HEK293T (cell line): ENCODE measurements around the gene TOMM40L.
"Not testable (repeated sequence)": the region's sequence is repeated elsewhere in the genome, so short reads cannot be mapped to it uniquely, and the experiment has no call there.

Experiments used
- CTCF ChIA-PET: fragments of 350-600 bp; formaldehyde crosslinking; extraction: SDS; loops from one replicate; lab custom pipeline; 2021; ENCODE audit warnings: antibody characterized with exemption, inconsistent platforms; lab: Yijun Ruan, JAX
- POLR2A ChIA-PET: fragments of 350-600 bp; formaldehyde crosslinking; extraction: SDS; loops from one replicate; lab custom pipeline; 2020; ENCODE audit warnings: antibody characterized with exemption, inconsistent platforms; lab: Yijun Ruan, JAX
- DNase-seq: peaks from one replicate; pipeline ENCODE4 v3.0.0; 2012; ENCODE audit warnings: mixed read lengths; ENCODE audit errors: extremely low spot score
- ARNT ChIP-seq: fragments of 450-650 bp; IDR thresholded peaks from 2 replicates; pipeline ENCODE4 v1.6.1; 2017; ENCODE audit warnings: mild to moderate bottlenecking
- BHLHE40 ChIP-seq: fragments of 450-650 bp; IDR thresholded peaks from 2 replicates; pipeline ENCODE4 v1.6.1; 2016; ENCODE audit warnings: mild to moderate bottlenecking, moderate library complexity, borderline replicate concordance
- CTBP1 ChIP-seq: fragments of 450-650 bp; IDR thresholded peaks from 2 replicates; pipeline ENCODE4 v1.6.1; 2016; ENCODE audit warnings: borderline replicate concordance
- ELF4 ChIP-seq: fragments of 450-650 bp; IDR thresholded peaks from 2 replicates; pipeline ENCODE4 v1.6.1; 2017; ENCODE audit warnings: antibody characterized with exemption
- FOXA1 ChIP-seq: fragments of 450-650 bp; IDR thresholded peaks from 2 replicates; pipeline ENCODE4 v1.6.1; 2016; ENCODE audit warnings: mild to moderate bottlenecking
- FOXK2 ChIP-seq: fragments of 450-650 bp; IDR thresholded peaks from 2 replicates; pipeline ENCODE4 v1.6.1; 2016; ENCODE audit warnings: mild to moderate bottlenecking
- FOXM1 ChIP-seq: fragments of 450-650 bp; IDR thresholded peaks from 2 replicates; pipeline ENCODE4 v1.6.1; 2017; ENCODE audit warnings: mild to moderate bottlenecking, borderline replicate concordance
- HDGF ChIP-seq: fragments of 450-650 bp; IDR thresholded peaks from 2 replicates; pipeline ENCODE4 v1.6.1; 2017; ENCODE audit warnings: antibody characterized with exemption, borderline replicate concordance
- L3MBTL2 ChIP-seq: fragments of 450-650 bp; conservative IDR thresholded peaks from 2 replicates; pipeline ENCODE4 v1.6.1; 2016; ENCODE audit warnings: mild to moderate bottlenecking
- LEF1 ChIP-seq: fragments of 450-650 bp; IDR thresholded peaks from 2 replicates; pipeline ENCODE4 v1.6.1; 2017; ENCODE audit warnings: mild to moderate bottlenecking, borderline replicate concordance
- NFRKB ChIP-seq: fragments of 450-650 bp; IDR thresholded peaks from 2 replicates; pipeline ENCODE4 v1.6.1; 2016; ENCODE audit warnings: mild to moderate bottlenecking, moderate library complexity
- PKNOX1 ChIP-seq: fragments of 450-650 bp; IDR thresholded peaks from 2 replicates; pipeline ENCODE4 v1.6.1; 2016
- SP1 ChIP-seq: fragments of 450-650 bp; IDR thresholded peaks from 2 replicates; pipeline ENCODE4 v1.6.1; 2017
- SUZ12 ChIP-seq: fragments of 450-650 bp; IDR thresholded peaks from 2 replicates; pipeline ENCODE4 v1.6.1; 2016; ENCODE audit warnings: mild to moderate bottlenecking
- TARDBP ChIP-seq: fragments of 450-650 bp; IDR thresholded peaks from 2 replicates; pipeline ENCODE4 v1.6.1; 2016
- ZNF384 ChIP-seq: fragments of 450-650 bp; IDR thresholded peaks from 2 replicates; pipeline ENCODE4 v1.6.1; 2016

The TOMM40L gene

GRCh38 chr1:161233102-161233501 lies 7.2 kb downstream of the TOMM40L start:
- CTCF ChIA-PET: no interaction called here
- DNase-seq: no peak
- POLR2A ChIA-PET: interaction anchor here (1.3 kb wide), 1 partner anchor 24 kb away, joined by 4 read pairs; no protein-coding TSS in a partner anchor
- TF ChIP-seq SUZ12 (no peak), FOXK2 (no peak), FOXM1 (no peak), TARDBP (no peak), ZNF384 (no peak), L3MBTL2 (no peak), HDGF (no peak), LEF1 (no peak), ELF4 (no peak), FOXA1 (no peak), PKNOX1 (no peak), NFRKB (no peak), BHLHE40 (no peak), SP1 (no peak), ARNT (no peak), CTBP1 (no peak)

- ChIA-PET POLR2A (interaction anchor here (0.9 to 1.7 kb wide), 2 partner anchors 11 to 78 kb away, joined by 3 to 5 read pairs; partner anchors contain the start of genes SDHC and TOMM40L), CTCF (no interaction called here)
- TF ChIP-seq FOXM1: no peak
- no peak for TF ChIP-seq ZNF384
- no peak for TF ChIP-seq ARNT
- no peak for TF ChIP-seq FOXK2
- TF ChIP-seq BHLHE40: no peak
- no peak for TF ChIP-seq NFRKB
- no peak for TF ChIP-seq L3MBTL2
- no peak for TF ChIP-seq TARDBP
- DNase-seq: no peak
These were observed 10.3 kb downstream of the TOMM40L start for GRCh38 chr1:161235957-161236775.

GRCh38 chr1:161238039-161238473 lies 12.2 kb downstream of the TOMM40L start, which contains the start of gene NR1I3:
NR1I3 (minus strand) TSS chr1:161238203; CDS start chr1:161236565, 1,638 bp downstream.
- TF ChIP-seq TARDBP (no peak), FOXK2 (no peak), FOXM1 (no peak), ARNT (no peak), SP1 (no peak), NFRKB (no peak), FOXA1 (no peak), BHLHE40 (no peak), ELF4 (no peak), HDGF (no peak), SUZ12 (no peak)
- DNase-seq: no peak
- ChIA-PET CTCF (interaction anchor here (0.6 kb wide), 1 partner anchor 40 kb away, joined by 3 read pairs; no protein-coding TSS in a partner anchor), POLR2A (interaction anchor here (1.2 kb wide), 1 partner anchor 12 kb away, joined by 3 read pairs; the partner anchor contains the start of gene TOMM40L)

GRCh38 chr1:161241682-161242081 lies 15.8 kb downstream of the TOMM40L start:
- no peak for DNase-seq
- CTCF ChIA-PET: no interaction called here
- TF ChIP-seq ELF4 (no peak), CTBP1 (no peak), HDGF (no peak), FOXK2 (no peak), TARDBP (no peak)
- POLR2A ChIA-PET: no interaction called here

GRCh38 chr1:161242313-161242712 lies 16.5 kb downstream of the TOMM40L start:
- CTCF ChIA-PET: no interaction called here
- TF ChIP-seq NFRKB (no peak), LEF1 (no peak), TARDBP (no peak), ZNF384 (no peak), BHLHE40 (no peak), FOXK2 (no peak), PKNOX1 (no peak), FOXA1 (no peak), SUZ12 (no peak), SP1 (no peak), ELF4 (no peak), HDGF (no peak), CTBP1 (no peak), FOXM1 (no peak), L3MBTL2 (no peak), ARNT (no peak)
- POLR2A ChIA-PET: no interaction called here
- no peak for DNase-seq

- ChIA-PET POLR2A (no interaction called here), CTCF (no interaction called here)
- TF ChIP-seq SP1 (no peak), FOXM1 (no peak), BHLHE40 (no peak), FOXK2 (no peak), FOXA1 (no peak), ZNF384 (no peak)
- no peak for DNase-seq
These were observed 19.0 kb downstream of the TOMM40L start for GRCh38 chr1:161244888-161245287.

GRCh38 chr1:161250100-161250499 lies 24.2 kb downstream of the TOMM40L start:
- POLR2A ChIA-PET: interaction anchor here (1.9 kb wide), 1 partner anchor 24 kb away, joined by 6 read pairs; the partner anchor contains the start of gene TOMM40L
- CTCF ChIA-PET: interaction anchor here (0.7 kb wide), 1 partner anchor 41 kb away, joined by 3 read pairs; no protein-coding TSS in a partner anchor
- DNase-seq: not testable (repeated sequence)
